ENCODE measurements around the gene CD163.
"Not testable (repeated sequence)": the region's sequence is repeated elsewhere in the genome, so short reads cannot be mapped to it uniquely, and the experiment has no call there.

The CD163 gene

GRCh38 chr12:7448099-7448498 lies 55.5 kb downstream of the CD163 start:
- no peak for FAIRE-seq

DNA sequence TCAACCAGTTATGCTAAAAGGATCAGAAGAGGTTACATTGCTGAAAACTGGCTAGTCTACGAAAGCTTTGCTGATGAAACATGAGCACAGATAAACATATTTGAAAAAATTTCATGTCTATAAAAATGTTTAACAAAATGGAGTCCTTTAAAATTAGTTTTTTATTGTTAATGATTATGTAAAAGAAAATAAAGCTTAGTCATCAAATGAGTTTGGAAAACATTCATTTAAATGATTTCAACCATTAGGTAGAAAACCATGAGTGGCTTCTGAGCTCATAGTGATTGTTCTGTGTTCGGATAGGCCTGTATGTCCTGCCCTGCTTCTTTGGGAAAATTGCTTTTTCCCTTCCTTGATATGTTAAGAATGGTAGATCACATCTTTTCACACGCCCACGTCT lies 59.0 kb downstream of the CD163 start:
- FAIRE-seq, result no peak

GRCh38 chr12:7444076-7444475 lies 59.5 kb downstream of the CD163 start, which contains the start of gene CD163L1:
Gene CD163L1, minus strand, starts transcription at chr12:7444153. Its CDS starts 26 bp downstream, at chr12:7444127.
- FAIRE-seq, result no peak

- no peak for FAIRE-seq
Observed at GRCh38 chr12:7441216-7441615, 62.4 kb downstream of the CD163 start.

DNA sequence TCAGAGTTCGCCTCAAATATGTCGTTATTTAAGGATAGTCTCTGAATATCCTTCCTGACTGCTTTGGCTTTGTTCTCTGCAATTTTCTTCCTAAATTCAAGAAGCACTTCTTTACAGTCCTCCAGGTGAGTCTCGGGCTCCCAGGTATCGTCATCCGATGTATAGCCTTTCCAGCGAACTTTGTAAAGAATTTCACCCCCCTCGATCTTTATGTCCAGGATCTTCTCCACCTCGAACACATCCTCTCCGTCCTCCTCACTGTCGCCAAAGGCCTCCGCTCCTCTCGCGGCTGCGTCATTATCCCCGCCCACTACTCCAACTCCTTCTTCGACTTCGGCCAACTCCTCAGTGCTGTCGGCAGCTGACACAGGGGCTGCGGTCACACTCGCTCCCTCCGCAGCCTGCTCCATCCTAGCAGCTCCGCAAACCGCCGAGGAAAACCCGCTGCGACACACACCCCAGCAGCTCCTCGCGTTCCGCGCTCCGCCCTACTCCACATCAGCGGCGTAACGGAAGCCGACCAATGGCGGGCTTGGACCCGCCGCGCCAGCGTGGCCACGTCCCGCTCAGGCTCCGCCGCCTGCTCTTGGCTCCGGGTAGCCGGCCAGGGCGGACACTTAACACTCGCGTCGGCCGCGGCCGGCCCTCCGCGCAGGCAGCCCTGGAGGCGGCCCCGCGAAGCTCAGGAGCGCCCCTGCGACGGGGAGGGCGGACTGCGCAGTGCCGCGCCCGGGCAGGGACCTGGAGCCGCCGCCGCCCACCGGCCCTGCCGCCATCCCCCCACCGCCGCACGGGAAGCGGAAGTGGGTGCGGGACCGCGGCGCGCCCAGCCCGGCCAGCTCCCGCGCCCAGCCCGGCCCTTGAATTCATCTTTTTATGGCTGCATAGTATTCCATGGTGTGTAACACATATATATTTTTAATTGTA lies 63.7 kb downstream of the CD163 start:
- no peak for FAIRE-seq

GRCh38 chr12:7438291-7438995 lies 65.1 kb downstream of the CD163 start:
- FAIRE-seq, result not testable (repeated sequence)

DNA sequence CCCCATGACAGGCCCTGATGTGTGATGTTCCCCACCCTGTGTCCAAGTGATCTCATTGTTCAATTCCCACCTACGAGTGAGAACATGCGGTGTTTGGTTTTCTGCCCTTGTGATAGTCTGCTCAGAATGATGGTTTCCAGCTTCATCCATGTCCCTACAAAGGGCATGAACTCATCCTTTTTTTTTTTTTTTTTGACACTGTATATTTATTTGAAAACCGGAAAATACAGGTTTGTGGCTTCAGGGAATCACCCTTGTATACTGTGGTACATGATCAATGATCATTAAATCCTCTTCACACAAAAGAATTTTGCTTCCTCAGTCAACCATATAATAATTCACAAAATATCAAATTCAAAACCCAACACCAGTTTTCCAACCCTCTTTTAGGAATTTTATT lies 66.1 kb downstream of the CD163 start:
- FAIRE-seq, result not testable (repeated sequence)

DNA sequence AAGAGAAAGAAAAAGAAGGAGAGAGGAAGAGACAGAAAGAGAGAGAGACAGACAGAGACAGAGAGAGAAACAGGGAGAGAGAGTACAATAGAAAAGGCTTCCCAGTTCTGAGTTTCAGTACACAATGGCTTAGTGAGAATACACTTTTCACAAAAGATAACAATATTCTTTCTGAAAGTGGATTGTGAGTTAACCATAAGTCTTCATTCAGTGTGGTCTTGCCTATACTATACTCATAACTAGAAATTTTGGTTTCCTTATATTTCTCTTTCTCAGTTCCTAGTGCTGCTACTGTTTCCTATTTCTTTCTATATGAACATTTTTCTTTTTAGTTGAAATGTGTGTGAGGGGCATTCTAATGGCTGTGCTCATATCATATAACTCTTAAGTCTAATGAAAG lies 68.9 kb downstream of the CD163 start:
- no peak for FAIRE-seq

- no peak for FAIRE-seq
Observed at GRCh38 chr12:7433276-7433822, 70.2 kb downstream of the CD163 start.

DNA sequence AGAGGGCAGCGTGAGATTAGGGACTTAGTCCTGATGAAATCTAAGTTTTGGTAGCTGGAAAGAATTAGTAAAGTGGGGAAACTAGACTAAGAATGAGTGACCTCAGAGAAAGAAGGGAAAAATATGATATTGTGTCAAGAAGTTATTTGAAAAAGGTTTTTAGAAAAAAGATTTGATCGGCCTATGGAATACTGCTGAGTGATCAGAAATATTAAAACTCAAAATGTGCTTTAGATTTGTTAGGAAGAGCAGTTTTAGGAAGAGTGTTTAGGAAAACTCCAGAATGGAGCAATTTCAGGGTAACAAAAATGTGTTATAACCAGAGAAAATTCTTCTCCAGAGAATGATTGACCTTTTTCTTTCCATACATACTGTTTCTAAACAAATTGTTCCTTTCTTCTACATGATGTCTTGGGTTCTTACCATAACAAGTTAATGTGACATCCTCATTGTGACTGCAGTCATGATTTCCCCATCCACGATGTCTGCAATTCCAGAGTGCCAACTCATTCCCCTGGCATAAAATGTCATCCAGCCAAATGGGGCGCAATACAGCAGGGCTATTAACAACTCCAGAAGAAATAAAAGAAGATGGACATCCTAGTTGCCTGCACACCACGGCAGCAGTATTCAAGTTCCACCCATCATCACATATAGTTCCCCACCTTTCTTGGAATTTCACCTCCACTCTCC lies 71.4 kb downstream of the CD163 start:
- FAIRE-seq, result no peak
